ENCODE measurements around the gene ALMS1.
"Not testable (repeated sequence)": the region's sequence is repeated elsewhere in the genome, so short reads cannot be mapped to it uniquely, and the experiment has no call there.

The ALMS1 gene

GRCh38 chr2:73630662-73631266 lies 245.1 kb downstream of the ALMS1 start:
- not testable (repeated sequence) for DNase-seq

DNA sequence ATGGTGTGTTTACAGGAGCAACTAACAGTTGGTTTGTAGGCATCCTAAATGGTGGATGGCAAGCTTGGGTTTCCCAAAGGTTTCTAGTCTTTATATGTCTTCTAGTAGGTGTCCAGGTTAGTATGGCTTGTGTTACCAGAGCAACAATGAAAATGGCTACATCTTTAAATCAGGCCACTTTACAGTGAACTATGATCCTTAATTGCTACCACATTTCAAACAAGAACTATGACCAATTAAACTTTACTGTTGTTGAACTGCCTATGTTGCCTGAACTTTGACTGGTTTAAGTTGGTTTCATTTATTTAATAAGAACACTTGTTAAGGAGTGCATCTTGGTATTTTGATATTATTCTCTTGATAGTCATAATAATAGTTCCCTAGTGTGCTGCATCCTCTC lies 251.3 kb downstream of the ALMS1 start:
- not testable (repeated sequence) for DNase-seq

DNA sequence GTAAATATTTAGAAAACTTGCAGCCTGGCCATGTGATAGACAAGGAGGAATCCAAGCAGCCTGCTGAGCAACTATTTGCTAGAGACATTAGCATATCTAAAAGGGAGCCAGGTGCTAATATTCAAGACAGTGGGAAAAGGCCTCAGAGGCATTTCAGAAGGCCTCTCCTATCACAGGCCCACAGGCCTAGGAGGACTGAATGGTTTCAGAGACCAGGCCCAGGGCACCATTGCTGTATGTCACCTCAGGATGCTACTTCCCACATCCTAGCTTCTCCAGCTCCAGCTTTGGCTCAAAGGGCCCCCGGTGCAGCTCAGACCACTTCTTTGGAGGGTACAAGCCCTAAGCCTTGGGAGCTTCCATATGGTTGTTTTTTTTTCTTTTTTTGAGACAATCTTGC lies 252.8 kb downstream of the ALMS1 start:
- no peak for DNase-seq

- no peak for DNase-seq
Measured at GRCh38 chr2:73640511-73640911, 254.9 kb downstream of the ALMS1 start.

DNA sequence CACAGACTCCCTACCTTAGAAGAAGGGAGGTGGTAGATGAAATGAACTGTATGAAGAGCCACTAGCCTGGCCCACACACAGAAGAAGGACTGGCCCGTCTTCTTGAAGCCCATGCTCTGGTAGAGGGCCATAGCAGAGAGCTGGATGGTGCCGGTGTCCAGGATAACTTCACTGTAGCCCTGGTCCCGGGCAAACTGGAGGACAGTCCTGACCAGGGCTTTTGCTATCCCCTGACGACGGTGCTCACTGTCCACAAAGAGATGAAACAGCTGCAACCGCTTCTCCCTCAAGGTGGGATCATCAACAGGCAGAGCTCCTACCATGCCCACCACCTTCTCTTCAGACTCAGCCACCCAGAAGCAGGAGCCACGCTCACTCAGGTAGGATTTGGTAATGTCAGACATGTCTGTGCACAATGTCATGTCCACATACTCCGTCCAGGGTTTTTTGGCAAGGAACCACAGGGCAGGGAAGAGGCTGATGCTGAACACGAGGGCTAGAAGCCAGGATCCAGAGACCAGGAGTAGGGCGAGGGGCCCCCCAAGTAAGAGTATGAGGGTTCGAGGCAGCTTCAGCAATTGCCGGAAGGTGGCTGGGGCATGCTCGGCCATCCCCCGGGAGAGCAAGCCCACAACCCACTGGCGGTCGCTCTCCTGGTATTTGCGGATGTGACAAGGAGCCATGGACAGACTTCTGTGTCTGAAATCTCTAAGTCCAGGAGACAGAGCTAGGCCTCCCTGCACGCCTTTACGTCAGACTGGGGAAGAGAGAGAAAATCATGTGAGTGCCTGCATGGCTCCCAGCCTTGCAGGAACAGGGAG lies 255.5 kb downstream of the ALMS1 start:
- no peak for DNase-seq

DNA sequence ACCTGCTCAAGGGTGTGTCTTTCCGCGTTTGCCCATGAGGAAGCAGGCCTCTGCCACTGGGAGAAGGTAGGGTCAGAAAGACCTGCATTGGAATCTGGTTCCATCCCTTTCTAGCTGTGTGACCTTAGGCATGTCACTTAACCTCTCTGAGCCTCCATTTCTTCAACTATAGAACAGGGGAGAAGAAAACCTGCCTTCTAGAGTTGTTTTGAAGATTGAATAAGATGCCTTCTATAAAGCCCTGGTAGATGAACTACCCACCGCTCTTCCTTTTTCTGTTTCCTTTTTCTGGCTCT lies 256.1 kb downstream of the ALMS1 start:
- DNase-seq: no peak

DNA sequence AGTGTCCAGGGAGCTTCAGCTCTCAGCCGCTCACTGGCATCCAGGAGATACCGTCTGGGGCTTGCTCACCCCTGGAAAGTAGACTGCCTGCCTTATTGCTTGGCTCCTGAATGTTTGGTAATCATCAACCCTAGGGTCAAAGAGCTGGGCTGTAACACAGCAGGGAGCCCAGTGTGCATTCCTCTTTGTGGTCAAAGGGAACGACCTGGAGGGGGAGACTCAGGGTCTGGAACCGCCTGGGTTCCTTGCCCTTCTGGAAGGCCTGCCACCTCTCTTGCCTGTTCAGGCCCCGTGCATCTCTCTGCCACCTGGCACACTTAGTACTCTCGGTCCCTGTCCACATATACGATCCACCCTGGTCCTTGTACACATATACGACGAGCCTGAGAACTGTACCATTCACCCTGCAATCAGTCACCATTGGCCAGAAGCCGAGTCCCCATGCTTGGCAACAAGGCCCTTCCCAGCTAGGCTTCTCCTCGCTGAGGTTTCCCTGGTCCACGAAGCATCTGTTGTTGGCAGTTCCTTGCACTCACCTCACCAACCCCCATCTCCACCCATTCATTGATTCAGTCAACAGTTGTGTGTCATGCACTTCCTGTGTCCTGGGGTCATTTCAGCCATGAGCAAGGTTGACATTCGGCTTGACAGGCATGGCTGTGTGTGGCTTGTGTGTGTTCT lies 256.8 kb downstream of the ALMS1 start, which contains the start of gene NAT8:
Gene NAT8, minus strand, starts transcription at position 85 of the 681 bp plus-strand sequence. CDS start 794 bp downstream, outside the sequence.
- DNase-seq: no peak

- not testable (repeated sequence) for DNase-seq
Measured at GRCh38 chr2:73647690-73648089, 262.1 kb downstream of the ALMS1 start.

DNA sequence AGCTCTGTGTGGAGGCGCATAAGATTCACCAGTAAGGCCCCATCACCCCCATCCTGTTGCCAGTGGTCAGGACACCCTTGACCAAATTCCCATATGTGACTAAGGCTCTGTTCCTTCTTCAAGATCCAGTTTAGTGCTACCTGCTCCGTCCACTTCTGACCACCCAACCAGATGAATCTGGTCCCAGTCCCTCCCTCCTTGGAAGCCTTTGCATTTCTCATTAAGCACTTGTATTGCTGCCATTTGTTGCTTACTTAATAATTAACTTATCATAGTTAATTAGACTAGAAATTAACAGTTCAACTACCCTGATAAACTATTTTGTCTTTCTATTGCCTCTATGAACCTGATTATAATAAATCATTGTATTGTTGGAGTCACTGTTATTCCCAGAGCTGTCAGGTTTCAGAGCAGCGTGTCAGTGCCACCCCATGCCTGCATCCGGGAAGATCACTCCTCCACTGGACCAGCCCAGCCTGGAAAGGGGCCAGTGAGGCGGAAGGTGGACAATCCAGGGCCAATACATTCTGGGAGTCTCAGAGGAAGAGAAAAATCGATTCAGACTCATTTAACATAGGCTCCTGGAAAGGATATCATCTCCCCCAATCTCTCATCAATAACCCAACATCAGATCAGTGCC lies 266.1 kb downstream of the ALMS1 start:
- no peak for DNase-seq

DNA sequence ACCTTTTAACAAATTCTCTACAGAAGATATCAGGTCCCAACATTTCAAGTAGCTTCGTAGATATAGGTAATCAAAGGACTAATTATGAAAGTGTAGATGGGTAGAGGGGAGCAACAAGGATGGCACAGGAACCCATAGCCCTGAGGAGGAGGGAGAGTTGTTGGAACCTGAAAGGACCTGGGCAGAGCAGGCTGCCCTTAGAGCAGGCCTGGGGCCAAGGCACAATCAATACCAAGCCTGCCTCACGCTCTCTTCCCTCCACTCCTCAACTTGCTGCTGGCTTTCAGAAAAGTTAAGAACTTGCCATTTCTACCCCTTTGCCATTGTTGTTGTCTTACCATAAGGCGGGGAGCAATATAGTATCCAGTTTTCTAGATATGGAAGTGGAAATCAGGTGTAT lies 266.7 kb downstream of the ALMS1 start:
- DNase-seq: no peak

DNA sequence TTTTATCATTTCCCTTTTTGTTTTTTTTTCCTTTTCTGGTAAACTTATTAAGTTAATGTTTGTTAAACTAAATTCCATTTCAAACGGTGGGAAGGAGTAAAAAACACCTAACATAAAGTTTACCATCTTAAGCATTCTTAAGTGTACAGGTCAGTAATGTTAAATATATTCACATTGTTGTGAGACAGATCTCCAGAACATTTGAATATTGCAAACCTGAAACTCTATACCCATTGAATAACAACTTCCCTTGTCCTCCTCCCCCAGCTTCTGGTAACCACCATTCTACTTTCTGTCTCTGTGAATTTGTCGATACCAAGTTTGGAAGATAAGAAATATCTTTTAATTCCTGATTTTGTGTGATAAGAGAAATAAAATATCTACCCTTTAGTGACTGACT lies 268.5 kb downstream of the ALMS1 start:
- DNase-seq: no peak
